ENCODE data around the gene CCND1. TPM values are rescaled to one million over a fixed set of nuclear protein-coding genes. Genes with fewer than 3 reads are reported as not detected.
"Not testable (repeated sequence)": the region's sequence is repeated elsewhere in the genome, so short reads cannot be mapped to it uniquely, and the experiment has no call there.

CCND1 gene
- total and polyA plus RNA-seq, 8 donors: 159 to 581 (median 248) TPM

GRCh38 chr11:69691463-69691862 lies 50.5 kb downstream of the CCND1 start:
- no peak for ATAC-seq

GRCh38 chr11:69692422-69692821 lies 51.5 kb downstream of the CCND1 start:
- TF ChIP-seq CTCF (IDR thresholded peaks at IDR 0.05): no peak
- Histone ChIP-seq H3K9me3 (no peaks in the 10 kb centered on the region), H3K27me3 (peaks cover 0 to 54% of the 10 kb centered on the region in 2 donors), H3K27ac (no peak overlapping the region), H3K4me3 (no peak overlapping the region), H3K4me1 (no peaks in the 10 kb centered on the region), H3K36me3 (no peaks in the 10 kb centered on the region)
- no peak for ATAC-seq
- intact Hi-C loops (cut with DNase I): loop anchor here in 1 of 2 donors (10.0 kb wide), 1 partner anchor 502 kb away; no protein-coding TSS in a partner anchor
- no peak for DNase-seq

More at GRCh38 chr11:69691463-69691862, 50.5 kb downstream of the CCND1 start:
- Histone ChIP-seq H3K36me3 (no peaks in the 10 kb centered on the region), H3K27me3 (peaks cover 0 to 54% of the 10 kb centered on the region in 2 donors), H3K4me3 (no peak overlapping the region), H3K27ac (no peak overlapping the region), H3K9me3 (no peaks in the 10 kb centered on the region), H3K4me1 (no peaks in the 10 kb centered on the region)
- DNase-seq: no peak
- intact Hi-C loops (cut with DNase I): loop anchor here in 1 of 2 donors (10.0 kb wide), 1 partner anchor 503 kb away; no protein-coding TSS in a partner anchor
- no peak for TF ChIP-seq CTCF (IDR thresholded peaks at IDR 0.05)

GRCh38 chr11:69694781-69695180 lies 53.8 kb downstream of the CCND1 start:
- intact Hi-C loops (cut with DNase I): loop anchor here in 1 of 2 donors (10.0 kb wide), 1 partner anchor 500 kb away; no protein-coding TSS in a partner anchor
- Histone ChIP-seq H3K27ac (no peak overlapping the region), H3K27me3 (peaks cover 0 to 69% of the 10 kb centered on the region in 2 donors), H3K9me3 (no peaks in the 10 kb centered on the region), H3K4me3 (no peak overlapping the region), H3K4me1 (no peaks in the 10 kb centered on the region), H3K36me3 (no peaks in the 10 kb centered on the region)
- ATAC-seq (no peak), DNase-seq (no peak)
- TF ChIP-seq CTCF (IDR thresholded peaks at IDR 0.05): no peak

- no peak overlapping the region for H3K27ac ChIP-seq
- H3K9me3 ChIP-seq: no peaks in the 10 kb centered on the region
- ATAC-seq: no peak
- intact Hi-C loops (cut with DNase I): loop anchor here in 1 of 2 donors (10.0 kb wide), 1 partner anchor 499 kb away; no protein-coding TSS in a partner anchor
- peaks cover 0 to 2% of the 10 kb centered on the region in 2 donors for H3K4me1 ChIP-seq
- no peak for DNase-seq
- TF ChIP-seq CTCF (IDR thresholded peaks at IDR 0.05): no peak
- no peaks in the 10 kb centered on the region for H3K36me3 ChIP-seq
- H3K27me3 ChIP-seq: peaks cover 0 to 74% of the 10 kb centered on the region in 2 donors
- no peak overlapping the region for H3K4me3 ChIP-seq
Measured at GRCh38 chr11:69695581-69695980, 54.6 kb downstream of the CCND1 start.

GRCh38 chr11:69695995-69696394 lies 55.0 kb downstream of the CCND1 start:
- not testable (repeated sequence) for DNase-seq, H3K27ac ChIP-seq, H3K36me3 ChIP-seq, H3K9me3 ChIP-seq, ATAC-seq, H3K4me3 ChIP-seq, H3K4me1 ChIP-seq
- intact Hi-C loops (cut with DNase I): loop anchor here in 1 of 2 donors (10.0 kb wide), 1 partner anchor 499 kb away; no protein-coding TSS in a partner anchor
- H3K27me3 ChIP-seq: peaks cover 2 to 77% of the 10 kb centered on the region in 2 donors

All from left lung (tissue), 10 donors.